Heart left ventricle (tissue), 13 donors: ENCODE data around the gene AMMECR1.

Experiments used
- CTCF ChIP-seq, 12 donors: fragments of 200-600 bp; sonication (generic) in 4 of 12; IDR thresholded peaks; one replicate each; pipeline versions ENCODE4 v1.5.0 to v1.8.0; 2018 to 2022; ENCODE audit warnings: antibody characterized with exemption in 12 of 12, mild to moderate bottlenecking in 5 of 12
- POLR2A ChIP-seq, 2 donors: fragments of 450-650 bp; IDR thresholded peaks; one replicate each; pipeline ENCODE4 v1.6.1; 2017; ENCODE audit warnings: antibody characterized with exemption in 2 of 2, mild to moderate bottlenecking in 2 of 2, moderate library complexity in 2 of 2
- donor health status: ischemic (EF 13 %, LVEDD 7.1; RV severe dilation, severe dysfunction).
- donor health status: DM: no; HTN: yes; CAD: no.
- donor health status: DM: no; HTN: no; CAD: no.
- donor health status: ischemic (EF 25% LVEDD 6.9; RV normal size, moderate dysfunction).
- donor health status: ischemic (EF 25% LVEDD 5.7; RV mildly dilated, moderate dysfunction).
- donor health status: ischemic (EF 35%, LVEDD 5.7; RV mildly dilated, moderate dysfunction).
- donor health status: nonischemic (EF 11% LVEDD 7.7; RV severe dilation, severe dysfunction).
- donor health status: DM: yes; HTN: yes; CAD: no.
- donor health status: PGD.
- donor health status: ischemic (EF 29% LVEDD 5.4; RV normal size, mild dysfunction).
- donor health status: nonischemic (EF 23%, LVEDD 6.1; RV moderate dilation, normal function).

- TF ChIP-seq CTCF (IDR thresholded peaks at IDR 0.05) (no peak), POLR2A (IDR thresholded peaks at IDR 0.05) (no peak)
These were observed 23.8 kb downstream of the AMMECR1 start for GRCh38 chrX:110294087-110294486.
